HG03342 (cell line): ENCODE measurements around the gene DTNBP1.

Experiments
- ATAC-seq: cut with Tn5 transposase; IDR thresholded peaks from one replicate; pipeline ENCODE4 v1.9.1; 2021; ENCODE audit warnings: mild to moderate bottlenecking, moderate library complexity; ENCODE audit not compliant: unreplicated experiment

Gene DTNBP1

DNA sequence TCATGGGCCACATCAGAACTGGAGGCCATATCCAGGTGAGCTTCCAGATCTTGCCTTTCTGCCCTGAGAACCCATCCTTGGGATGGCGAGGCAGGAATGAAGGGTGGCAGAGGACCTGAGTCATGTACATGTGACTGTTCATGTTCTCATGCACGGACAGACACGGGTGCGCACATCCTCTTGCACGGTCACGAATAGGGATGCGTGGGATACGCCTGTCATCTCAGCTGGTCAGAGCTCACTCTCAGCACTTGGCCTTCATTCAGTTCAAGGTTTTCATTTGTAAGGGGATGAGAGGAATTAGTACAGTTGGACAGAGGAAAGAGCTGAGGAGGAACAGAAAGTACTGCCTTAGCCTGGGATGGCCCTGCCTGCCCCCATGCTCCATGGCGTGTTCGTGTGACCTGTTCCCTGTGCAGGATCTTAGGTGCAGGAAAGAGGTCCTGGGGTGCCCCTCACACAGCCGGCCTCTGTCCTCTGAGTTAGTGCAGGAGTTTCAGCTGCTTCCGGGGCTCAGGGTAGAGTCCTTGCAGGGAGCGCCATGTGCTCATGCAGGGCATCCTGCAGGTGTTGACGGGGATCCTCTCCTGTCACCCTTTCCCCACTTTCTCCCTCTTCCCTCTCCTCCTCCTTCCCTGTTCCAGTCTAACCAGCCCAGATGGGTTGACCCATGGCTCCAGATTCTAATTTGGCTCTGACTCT, 173.4 kb downstream of the DTNBP1 start:
- no peak for ATAC-seq

DNA sequence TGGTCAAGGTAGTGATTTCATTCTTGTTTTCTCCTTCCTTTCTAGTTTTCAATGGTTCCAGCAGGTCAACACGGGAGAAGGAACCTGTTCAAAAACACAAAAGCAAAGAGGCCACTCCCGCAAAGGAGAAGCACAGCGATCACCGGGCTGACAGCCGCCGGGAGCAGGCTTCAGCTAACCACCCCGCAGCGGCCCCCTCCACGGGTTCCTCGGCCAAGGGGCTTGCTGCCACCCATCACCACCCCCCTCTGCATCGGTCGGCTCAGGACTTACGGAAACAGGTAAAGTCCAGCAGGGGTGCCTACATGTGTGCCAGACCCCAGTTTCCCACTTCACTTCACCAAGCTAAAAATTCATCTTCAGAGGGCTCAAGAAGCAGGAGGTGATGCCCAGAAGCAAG, 175.6 kb downstream of the DTNBP1 start:
- ATAC-seq: no peak

DNA sequence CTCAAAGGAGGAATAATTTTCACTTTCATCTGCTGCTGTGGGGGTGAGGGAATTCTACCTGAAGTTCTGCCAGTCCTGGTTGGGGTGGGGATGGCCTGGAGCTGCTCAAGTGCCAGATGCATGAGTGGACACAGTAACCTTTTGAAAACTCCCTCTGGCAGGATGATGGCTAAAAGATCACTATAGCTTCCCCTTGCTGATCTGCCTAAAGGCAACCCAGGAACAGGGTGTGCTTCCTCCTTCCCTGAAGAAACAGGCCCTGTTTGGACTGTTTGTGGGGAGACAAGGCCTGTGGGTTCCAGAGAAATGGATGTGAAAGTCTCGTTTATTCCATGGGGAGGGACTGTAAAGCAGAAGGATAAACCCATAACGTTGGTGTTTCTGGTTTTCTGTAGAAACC, 176.9 kb downstream of the DTNBP1 start:
- ATAC-seq: no peak

DNA sequence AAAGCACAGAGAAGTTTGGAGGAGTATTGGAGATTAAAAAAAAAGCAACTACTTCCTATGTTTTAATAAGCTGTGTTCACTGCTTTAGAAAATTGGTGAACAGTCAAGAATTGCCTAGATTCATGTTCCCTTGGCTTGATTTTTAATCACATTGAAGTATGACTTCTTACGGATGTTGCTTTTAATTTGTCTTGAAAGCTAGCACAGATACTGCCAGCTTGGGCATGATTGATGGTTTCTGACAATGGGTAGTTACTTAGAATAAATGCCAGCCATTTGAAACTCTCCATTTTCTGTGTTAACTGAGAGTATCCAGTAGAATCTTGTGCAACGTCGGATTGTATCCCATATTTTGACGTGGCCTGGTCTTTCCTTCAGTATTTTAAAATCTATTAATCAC, 178.0 kb downstream of the DTNBP1 start:
- ATAC-seq: no peak

DNA sequence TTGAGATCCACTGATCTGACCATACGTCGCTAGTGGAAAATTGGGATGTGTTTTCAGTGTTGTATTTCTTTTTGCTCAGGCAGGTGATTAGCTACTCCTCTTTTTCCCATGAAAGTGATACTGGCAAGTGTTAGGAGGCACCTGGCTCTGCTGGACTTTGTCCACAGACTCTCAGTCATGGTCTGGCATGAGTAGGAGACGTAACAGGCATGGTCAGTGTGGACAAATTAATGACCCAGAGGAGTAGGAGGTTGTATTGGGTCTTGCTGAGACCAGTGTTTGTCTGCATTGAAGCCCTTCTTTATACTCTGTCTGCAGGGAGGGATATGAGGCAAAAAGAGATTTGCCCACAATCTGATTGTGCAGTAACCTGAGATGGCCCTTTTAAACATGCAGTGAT, 178.7 kb downstream of the DTNBP1 start:
- ATAC-seq: no peak

DNA sequence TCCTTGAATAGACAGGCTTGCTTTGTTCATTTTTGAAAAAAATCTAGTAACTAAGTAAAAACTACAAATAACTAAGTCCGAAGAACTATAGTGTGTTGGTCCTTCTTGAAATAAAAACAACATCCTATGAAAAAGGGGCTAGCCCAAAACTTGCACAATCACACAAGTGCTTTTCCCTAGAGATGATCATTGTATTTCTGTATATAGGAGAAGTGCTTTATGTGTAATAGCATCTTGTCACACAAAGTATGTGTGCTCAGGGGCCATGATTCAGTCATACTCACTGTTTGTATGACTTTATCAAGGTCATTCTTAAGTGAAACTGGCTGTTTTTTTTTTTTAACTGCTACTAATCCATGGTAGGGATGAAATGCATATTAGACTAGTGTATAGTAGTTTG, 179.8 kb downstream of the DTNBP1 start:
- ATAC-seq: no peak

DNA sequence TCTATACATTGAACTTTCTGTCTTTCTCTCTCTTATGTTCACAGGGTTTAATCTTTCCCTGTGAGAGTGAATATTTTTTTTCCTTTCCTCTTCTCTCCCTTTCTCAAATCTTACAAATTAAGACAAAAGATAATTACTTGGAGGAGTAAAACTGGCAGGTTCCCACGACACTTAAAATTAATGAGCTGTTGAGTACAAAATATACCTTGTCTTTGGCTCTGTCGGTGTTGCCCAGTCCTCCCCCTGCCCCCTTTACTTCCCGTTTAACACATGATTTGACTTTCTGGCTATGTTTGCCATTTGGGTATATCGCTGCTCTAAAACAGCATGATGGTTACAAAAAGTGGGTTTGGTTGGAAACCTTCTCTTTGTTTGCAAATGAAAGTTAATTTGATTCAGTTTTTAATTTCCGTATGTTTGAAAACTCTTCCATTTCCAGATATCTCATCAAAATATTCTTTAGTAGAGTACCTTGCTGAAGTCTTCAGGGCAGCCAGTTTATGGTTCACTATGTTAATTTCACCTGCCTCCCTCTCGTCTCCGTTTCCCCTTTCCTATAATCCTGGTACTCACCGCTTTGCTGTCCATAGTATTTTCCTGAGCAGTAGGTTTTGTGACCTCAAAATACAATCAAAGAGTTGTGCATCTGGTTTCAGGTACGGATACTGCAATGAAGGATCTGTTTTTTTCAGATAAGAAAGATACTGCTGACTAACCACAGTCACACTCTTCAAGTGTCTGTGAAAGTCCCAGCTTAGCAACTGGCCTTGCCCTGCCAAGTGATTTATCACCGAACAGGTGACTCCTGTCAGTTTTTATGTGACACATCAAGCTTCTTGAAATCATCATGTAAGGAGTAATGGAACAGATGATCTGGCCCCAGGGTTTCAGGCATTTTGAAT, 181.2 kb downstream of the DTNBP1 start:
- no peak for ATAC-seq

DNA sequence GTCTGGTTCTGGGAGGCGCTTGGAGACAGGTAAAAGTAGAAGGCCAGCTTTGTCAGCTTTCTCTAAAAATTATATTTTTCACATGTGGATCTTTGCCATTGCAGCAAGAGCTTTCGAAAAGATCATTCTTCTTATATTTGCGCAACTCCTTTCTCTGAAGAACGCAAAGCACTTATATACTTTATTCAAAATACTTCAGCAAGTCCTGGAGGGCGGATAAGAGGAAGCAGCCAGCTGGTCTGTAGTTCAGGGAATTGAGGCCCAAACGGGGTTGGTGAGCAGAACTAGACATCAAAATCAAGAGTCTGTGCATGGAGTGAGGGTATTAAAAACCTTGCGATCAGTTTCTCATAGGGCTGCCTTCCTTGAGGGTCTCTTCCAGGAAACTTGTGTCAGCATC, 182.3 kb downstream of the DTNBP1 start:
- ATAC-seq: no peak

DNA sequence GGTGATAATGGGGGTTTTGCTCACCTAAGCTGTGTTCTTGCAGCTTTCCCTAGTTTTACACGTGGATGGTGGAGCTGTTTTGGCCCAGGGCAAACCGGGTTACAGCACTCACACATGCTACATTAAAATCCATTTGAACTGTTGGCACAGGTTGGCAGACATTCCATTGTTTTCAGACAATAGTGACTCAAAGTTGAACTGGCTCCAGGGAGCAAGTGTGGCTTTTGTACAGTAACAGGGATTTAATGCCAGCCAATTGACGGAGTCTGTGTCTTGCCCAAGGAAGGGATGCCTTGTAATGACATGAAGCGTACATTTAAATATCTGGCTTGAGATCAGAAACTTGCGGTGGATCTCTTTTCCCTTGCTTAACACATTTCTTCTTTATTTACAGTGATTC, 183.1 kb downstream of the DTNBP1 start:
- no peak for ATAC-seq

DNA sequence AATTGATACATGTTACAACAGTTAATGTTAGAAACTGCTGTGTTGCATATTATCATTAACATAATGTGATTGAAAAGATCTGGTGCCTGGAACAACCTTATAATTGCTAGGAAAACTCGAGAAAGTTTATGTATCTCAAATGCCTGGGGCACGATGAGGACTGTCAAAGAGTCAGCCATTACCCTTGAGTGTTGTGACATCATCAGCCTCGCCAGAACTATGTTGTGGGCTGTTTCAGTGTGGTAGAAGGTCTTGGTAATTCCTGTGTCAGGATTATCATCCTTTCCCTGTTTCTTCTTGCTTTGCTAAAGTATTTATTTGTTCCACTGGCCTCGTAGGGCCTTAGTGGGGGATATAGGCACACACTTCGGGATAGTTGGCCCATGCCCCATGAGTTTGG, 185.1 kb downstream of the DTNBP1 start:
- no peak for ATAC-seq

DNA sequence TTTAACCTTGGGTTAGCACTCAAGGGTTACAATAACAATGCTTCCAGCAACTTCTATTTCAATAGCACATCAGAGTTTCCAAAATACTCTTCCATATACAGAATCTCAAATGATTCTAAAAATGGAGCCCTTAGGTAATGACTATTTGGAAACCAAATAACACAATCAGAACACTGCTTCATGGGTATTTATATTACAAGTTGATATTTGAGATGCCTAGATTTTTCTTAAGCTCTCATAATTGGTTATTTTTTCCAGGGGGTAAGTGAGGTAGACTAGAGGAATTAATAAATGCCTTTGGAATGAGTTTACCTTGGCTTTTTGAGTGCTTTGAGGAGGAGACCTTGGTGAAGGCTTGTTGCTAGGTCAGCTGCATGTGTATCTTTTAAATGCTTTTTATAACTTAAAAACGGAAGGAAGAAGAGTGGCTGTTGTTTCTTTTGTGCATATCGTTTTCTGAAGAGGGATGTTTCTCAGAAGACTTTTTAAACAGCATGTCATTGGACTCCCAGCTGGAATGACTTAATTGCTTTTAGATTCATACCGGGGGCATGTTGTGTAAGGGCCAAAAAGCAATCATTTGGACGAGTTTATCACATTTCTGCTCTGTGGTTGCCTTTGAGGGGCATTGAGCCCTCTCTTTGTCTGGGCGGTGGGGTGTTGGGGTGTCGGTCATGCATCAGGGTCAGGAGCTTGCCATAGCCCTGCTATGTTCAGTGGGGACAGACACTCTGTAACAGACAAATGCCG, 186.0 kb downstream of the DTNBP1 start:
- no peak for ATAC-seq

DNA sequence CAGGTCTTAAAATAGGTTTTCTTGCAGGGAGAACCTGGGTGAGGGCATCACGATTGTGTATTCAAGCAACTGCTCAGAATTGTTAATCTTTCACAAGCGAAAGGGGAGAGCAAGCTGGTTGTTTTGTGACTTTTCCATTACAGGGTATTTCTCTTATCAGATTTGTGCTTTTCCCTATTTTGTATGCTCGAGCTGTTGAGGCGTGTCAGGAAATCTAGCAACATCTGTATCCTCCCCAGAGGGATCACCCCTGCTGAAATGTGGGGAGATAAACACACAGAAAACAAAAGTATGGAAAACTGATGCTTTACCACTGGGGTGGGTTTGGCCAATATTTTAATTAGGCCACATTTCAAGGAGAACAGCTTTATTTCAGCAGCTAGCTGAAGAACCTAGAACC, 187.0 kb downstream of the DTNBP1 start:
- no peak for ATAC-seq

DNA sequence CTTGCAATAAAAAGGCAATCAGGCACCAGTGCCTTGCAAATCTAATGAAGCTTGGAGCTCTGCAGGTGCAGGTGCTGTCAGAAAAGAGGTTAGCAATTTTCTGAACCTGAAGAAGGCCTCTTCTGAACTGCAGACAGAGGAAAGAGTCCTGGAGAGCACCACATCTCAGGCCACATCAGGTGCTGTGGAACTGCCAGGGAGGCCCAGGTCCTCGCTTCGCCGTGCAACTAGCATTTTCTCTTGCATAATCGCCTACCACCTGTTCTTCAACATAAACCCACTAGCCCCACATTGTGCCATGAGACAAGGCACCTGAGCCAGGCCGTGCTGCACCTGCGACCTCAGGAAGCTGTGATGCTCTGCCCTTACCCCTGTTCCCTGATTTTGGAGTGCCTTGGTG, 187.6 kb downstream of the DTNBP1 start:
- ATAC-seq: no peak

DNA sequence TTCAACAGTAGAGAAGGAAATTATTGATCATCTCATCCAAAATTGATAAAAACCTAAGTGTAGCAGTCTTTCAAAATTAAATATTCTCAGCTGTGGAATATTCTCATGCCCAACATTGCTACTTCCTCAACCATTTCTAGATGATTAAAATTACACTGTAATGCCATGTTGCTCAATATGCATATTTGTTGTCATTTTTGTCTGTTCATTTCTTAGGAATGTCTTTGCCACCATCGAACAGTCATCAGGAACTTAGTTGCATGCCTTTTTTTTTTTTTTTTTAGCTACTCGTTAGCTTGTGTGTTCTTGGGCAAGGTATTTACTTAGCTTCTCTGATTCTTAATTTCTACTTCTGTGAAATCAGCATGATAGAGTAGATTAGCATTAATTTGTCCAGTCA, 188.6 kb downstream of the DTNBP1 start:
- no peak for ATAC-seq

DNA sequence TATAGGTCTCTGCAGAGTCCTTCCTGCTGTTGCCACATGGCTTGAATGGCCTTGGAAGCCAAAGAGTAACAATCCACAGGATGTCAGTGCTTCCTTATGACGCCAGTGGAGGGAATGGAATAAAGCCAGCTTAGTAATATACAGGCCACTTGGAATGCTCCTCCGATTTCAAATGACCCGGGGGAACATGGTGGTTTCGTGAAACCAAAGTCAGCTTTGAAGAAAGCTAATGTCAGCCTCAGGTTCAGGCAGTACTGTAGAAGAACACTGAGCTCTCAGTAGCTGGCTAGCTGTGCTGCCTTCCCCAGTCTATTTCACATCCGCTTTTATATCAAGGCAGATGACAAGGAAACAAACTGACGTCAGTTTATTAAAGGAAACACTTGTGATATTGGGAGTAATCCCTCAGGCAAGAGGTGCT, 189.1 kb downstream of the DTNBP1 start:
- ATAC-seq: no peak

DNA sequence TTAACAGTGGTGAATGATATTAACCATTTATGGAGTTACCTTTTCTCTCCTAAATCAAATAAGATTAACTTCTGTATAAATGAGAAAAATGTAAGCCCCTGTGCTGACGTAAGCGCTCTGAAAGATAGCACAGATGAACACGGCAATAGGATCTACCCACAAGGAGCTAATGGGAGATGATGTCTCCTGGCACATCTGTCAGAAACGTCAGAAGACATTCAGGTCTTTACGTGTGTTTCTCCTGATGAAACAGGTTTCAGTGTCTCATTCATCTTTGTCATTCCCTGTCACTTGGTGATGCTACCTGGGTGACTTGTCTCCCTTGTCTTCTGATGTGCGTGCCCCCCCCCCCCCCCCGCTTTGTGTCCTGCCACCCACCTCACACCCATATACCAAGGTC, 189.7 kb downstream of the DTNBP1 start:
- ATAC-seq: no peak
